Thoracic aorta (tissue), 2 donors: ENCODE data around the gene NUMA1. TPM values are rescaled to one million over a fixed set of nuclear protein-coding genes. Genes with fewer than 3 reads are reported as not detected.

Experiments
- ATAC-seq: fragments of 150-250 bp; one replicate; pipeline ENCODE4 v1.8.0; 2017; ENCODE audit warnings: low read depth; ENCODE audit not compliant: insufficient number of reproducible peaks, low FRiP score
- DNase-seq: peaks from one replicate; pipeline ENCODE4 v3.0.0-alpha.2; 2020; ENCODE audit warnings: low spot score
- H3K27ac ChIP-seq, 2 donors: fragments of 200-600 bp; sonication (generic); 1 replicate in 1 of 2; 2 replicates in 1 of 2; pipeline ENCODE4 v1.5.1; 2016; ENCODE audit warnings: mild to moderate bottlenecking in 2 of 2, moderate library complexity in 2 of 2
- H3K27me3 ChIP-seq: fragments of 200-600 bp; sonication (generic); replicated peaks from 2 replicates; pipeline ENCODE4 v1.6.0; 2016; ENCODE audit warnings: mild to moderate bottlenecking; ENCODE audit not compliant: insufficient read depth
- H3K36me3 ChIP-seq: fragments of 200-600 bp; sonication (generic); one replicate; pipeline ENCODE4 v1.5.1; 2016
- H3K4me1 ChIP-seq, 2 donors: fragments of 200-600 bp; sonication (generic); 1 replicate in 1 of 2; 2 replicates in 1 of 2; pipeline versions ENCODE4 v1.5.1 to v1.6.0; 2016; ENCODE audit warnings: low read depth in 2 of 2, mild to moderate bottlenecking in 1 of 2; ENCODE audit not compliant: control insufficient read depth in 1 of 2
- H3K4me3 ChIP-seq: fragments of 200-600 bp; sonication (generic); 2 replicates; pipeline ENCODE4 v1.5.1; 2016; ENCODE audit warnings: mild to moderate bottlenecking
- H3K9me3 ChIP-seq: fragments of 200-600 bp; sonication (generic); 2 replicates; pipeline ENCODE4 v1.5.1; 2016
- CTCF ChIP-seq: fragments of 200-600 bp; sonication (generic); IDR thresholded peaks from one replicate; pipeline ENCODE4 v1.5.1; 2019; ENCODE audit warnings: antibody characterized with exemption
- total RNA-seq, 2 donors: library from RNA; depleted of rRNA; stranded (reverse); fragments of >200 nt; gene quantifications; one replicate each; pipeline versions ENCODE4 v1.1.0 to v1.2.3, GENCODE V29; 2016

The NUMA1 gene
- total RNA-seq, 2 donors from 2014 or later: 282 to 286 TPM

GRCh38 chr11:71995726-71996291 is 84.5 kb downstream of the NUMA1 start:
- no peak overlapping the region for H3K4me3 ChIP-seq
- peaks cover 11% of the 10 kb centered on the region for H3K36me3 ChIP-seq
- no peak overlapping the region for H3K27ac ChIP-seq
- no peaks in the 10 kb centered on the region for H3K27me3 ChIP-seq
- H3K4me1 ChIP-seq: peaks cover 13 to 18% of the 10 kb centered on the region in 2 donors
- H3K9me3 ChIP-seq: no peaks in the 10 kb centered on the region
- DNase-seq (no peak), ATAC-seq (no peak)
- TF ChIP-seq CTCF: no peak

- H3K36me3 ChIP-seq: peaks cover 15% of the 10 kb centered on the region
- no peaks in the 10 kb centered on the region for H3K9me3 ChIP-seq
- DNase-seq (no peak), ATAC-seq (no peak)
- no peak overlapping the region for H3K4me3 ChIP-seq
- no peak overlapping the region for H3K27ac ChIP-seq
- H3K27me3 ChIP-seq: no peaks in the 10 kb centered on the region
- TF ChIP-seq CTCF: no peak
- peaks cover 9 to 12% of the 10 kb centered on the region in 2 donors for H3K4me1 ChIP-seq
Observed at GRCh38 chr11:71994786-71995185, 85.6 kb downstream of the NUMA1 start.

GRCh38 chr11:71992136-71992730 is 88.1 kb downstream of the NUMA1 start:
- Histone ChIP-seq H3K27me3 (no peaks in the 10 kb centered on the region), H3K27ac (no peak overlapping the region), H3K4me1 (peaks cover 15 to 18% of the 10 kb centered on the region in 2 donors), H3K36me3 (peaks cover 15% of the 10 kb centered on the region), H3K9me3 (no peaks in the 10 kb centered on the region), H3K4me3 (no peak overlapping the region)
- DNase-seq: no peak
- no peak for ATAC-seq
- no peak for TF ChIP-seq CTCF

- H3K36me3 ChIP-seq: peaks cover 12% of the 10 kb centered on the region
- no peak for DNase-seq
- H3K4me1 ChIP-seq: peaks cover 15 to 23% of the 10 kb centered on the region in 2 donors
- no peak for TF ChIP-seq CTCF
- H3K27ac ChIP-seq: no peak overlapping the region
- no peak for ATAC-seq
- no peaks in the 10 kb centered on the region for H3K9me3 ChIP-seq
- H3K4me3 ChIP-seq: no peak overlapping the region
- H3K27me3 ChIP-seq: no peaks in the 10 kb centered on the region
Observed at GRCh38 chr11:71991494-71991893, 88.8 kb downstream of the NUMA1 start.

- H3K9me3 ChIP-seq: no peaks in the 10 kb centered on the region
- ATAC-seq (no peak), DNase-seq (no peak)
- H3K4me1 ChIP-seq: peaks cover 15 to 23% of the 10 kb centered on the region in 2 donors
- H3K4me3 ChIP-seq: no peak overlapping the region
- no peak overlapping the region for H3K27ac ChIP-seq
- H3K36me3 ChIP-seq: peaks cover 8% of the 10 kb centered on the region
- no peaks in the 10 kb centered on the region for H3K27me3 ChIP-seq
- TF ChIP-seq CTCF: no peak
Observed at GRCh38 chr11:71990701-71991100, 89.6 kb downstream of the NUMA1 start.
